Activated naive CD4-positive, alpha-beta T cell treated with anti-CD3 and anti-CD28 coated beads for 36 hours (primary cell): ENCODE data around the gene AKT3. TPM values are rescaled to one million over a fixed set of nuclear protein-coding genes. Genes with fewer than 3 reads are reported as not detected.

Experiments
- CTCF ChIA-PET: fragments of 350-600 bp; sonication (Branson Sonifier 250); formaldehyde crosslinking; loops from one replicate; lab custom pipeline; 2021; ENCODE audit warnings: antibody characterized with exemption; lab: Charles Lee
- DNase-seq: peaks from one replicate; pipeline ENCODE4 v3.0.0-alpha.2; 2020
- H3K27ac Mint-ChIP-seq: one replicate; pipeline ENCODE4 v1.8.0; 2021; ENCODE audit warnings: mild to moderate bottlenecking, mixed read lengths
- H3K27me3 Mint-ChIP-seq: one replicate; pipeline ENCODE4 v1.8.0; 2021; ENCODE audit warnings: low read depth, mixed read lengths
- H3K36me3 Mint-ChIP-seq: one replicate; pipeline ENCODE4 v1.8.0; 2021; ENCODE audit warnings: low read depth, mixed read lengths
- H3K4me1 Mint-ChIP-seq: one replicate; pipeline ENCODE4 v1.8.0; 2021; ENCODE audit warnings: low read depth, mixed read lengths
- H3K4me3 Mint-ChIP-seq: one replicate; pipeline ENCODE4 v1.8.0; 2021; ENCODE audit warnings: mild to moderate bottlenecking, moderate library complexity, mixed read lengths
- H3K9me3 Mint-ChIP-seq: one replicate; pipeline ENCODE4 v1.8.0; 2021; ENCODE audit warnings: mixed read lengths
- intact Hi-C: fragments of 100-400 bp; cut with micrococcal nuclease; formaldehyde crosslinking; loops from one replicate; pipeline ENCODE4 v1.15.1; 2023
- total RNA-seq, 2 experiments: library from RNA; stranded (reverse); gene quantifications; one replicate each; pipeline ENCODE4 v1.2.3, GENCODE V29; 2021

Gene AKT3
- total RNA-seq, 2 experiments from 2014 or later: 19.1 to 21.5 TPM

- H3K27me3 Mint-ChIP-seq: no peaks in the 10 kb centered on the region
- no peak overlapping the region for H3K4me3 Mint-ChIP-seq
- H3K36me3 Mint-ChIP-seq: peaks cover 6% of the 10 kb centered on the region
- no peaks in the 10 kb centered on the region for H3K9me3 Mint-ChIP-seq
- intact Hi-C loops: no loop called here
- H3K27ac Mint-ChIP-seq: no peak overlapping the region
- CTCF ChIA-PET: no interaction called here
- DNase-seq: no peak
- peaks cover 8% of the 10 kb centered on the region for H3K4me1 Mint-ChIP-seq
Measured at GRCh38 chr1:243469497-243469896, 380.5 kb downstream of the AKT3 start.

- Mint-ChIP-seq H3K9me3 (no peaks in the 10 kb centered on the region), H3K27ac (no peak overlapping the region), H3K36me3 (peaks cover 9% of the 10 kb centered on the region), H3K4me1 (no peaks in the 10 kb centered on the region), H3K4me3 (no peak overlapping the region), H3K27me3 (no peaks in the 10 kb centered on the region)
- intact Hi-C loops: no loop called here
- CTCF ChIA-PET: no interaction called here
- no peak for DNase-seq
Measured at GRCh38 chr1:243465738-243466137, 384.3 kb downstream of the AKT3 start.

- H3K9me3 Mint-ChIP-seq: no peaks in the 10 kb centered on the region
- CTCF ChIA-PET: no interaction called here
- no peaks in the 10 kb centered on the region for H3K4me1 Mint-ChIP-seq
- no peaks in the 10 kb centered on the region for H3K27me3 Mint-ChIP-seq
- DNase-seq: no peak
- H3K27ac Mint-ChIP-seq: no peak overlapping the region
- intact Hi-C loops: no loop called here
- H3K36me3 Mint-ChIP-seq: peaks cover 6% of the 10 kb centered on the region
- H3K4me3 Mint-ChIP-seq: no peak overlapping the region
Measured at GRCh38 chr1:243465081-243465480, 385.0 kb downstream of the AKT3 start.

- no peak for DNase-seq
- intact Hi-C loops: no loop called here
- Mint-ChIP-seq H3K36me3 (peaks cover 5% of the 10 kb centered on the region), H3K27me3 (no peaks in the 10 kb centered on the region), H3K4me1 (no peaks in the 10 kb centered on the region), H3K9me3 (no peaks in the 10 kb centered on the region), H3K27ac (no peak overlapping the region), H3K4me3 (no peak overlapping the region)
- CTCF ChIA-PET: no interaction called here
Measured at GRCh38 chr1:243462929-243463697, 386.9 kb downstream of the AKT3 start.

GRCh38 chr1:243461700-243462099, 388.3 kb downstream of the AKT3 start:
- H3K36me3 Mint-ChIP-seq: peaks cover 8% of the 10 kb centered on the region
- DNase-seq: no peak
- H3K4me1 Mint-ChIP-seq: no peaks in the 10 kb centered on the region
- intact Hi-C loops: no loop called here
- H3K4me3 Mint-ChIP-seq: no peak overlapping the region
- no peak overlapping the region for H3K27ac Mint-ChIP-seq
- CTCF ChIA-PET: no interaction called here
- H3K9me3 Mint-ChIP-seq: no peaks in the 10 kb centered on the region
- H3K27me3 Mint-ChIP-seq: no peaks in the 10 kb centered on the region

GRCh38 chr1:243459059-243459458, 391.0 kb downstream of the AKT3 start:
- Mint-ChIP-seq H3K27ac (no peak overlapping the region), H3K4me3 (no peak overlapping the region), H3K36me3 (peaks cover 8% of the 10 kb centered on the region), H3K27me3 (no peaks in the 10 kb centered on the region), H3K9me3 (no peaks in the 10 kb centered on the region), H3K4me1 (no peaks in the 10 kb centered on the region)
- no peak for DNase-seq
- intact Hi-C loops: no loop called here
- CTCF ChIA-PET: no interaction called here

GRCh38 chr1:243457363-243457982, 392.6 kb downstream of the AKT3 start:
- no peak overlapping the region for H3K27ac Mint-ChIP-seq
- intact Hi-C loops: no loop called here
- H3K4me1 Mint-ChIP-seq: no peaks in the 10 kb centered on the region
- no peaks in the 10 kb centered on the region for H3K27me3 Mint-ChIP-seq
- CTCF ChIA-PET: no interaction called here
- no peak for DNase-seq
- no peaks in the 10 kb centered on the region for H3K9me3 Mint-ChIP-seq
- no peak overlapping the region for H3K4me3 Mint-ChIP-seq
- peaks cover 11% of the 10 kb centered on the region for H3K36me3 Mint-ChIP-seq

GRCh38 chr1:243455760-243456651, 394.0 kb downstream of the AKT3 start:
- Mint-ChIP-seq H3K4me3 (no peak overlapping the region), H3K27ac (no peak overlapping the region), H3K27me3 (no peaks in the 10 kb centered on the region), H3K36me3 (peaks cover 6% of the 10 kb centered on the region), H3K4me1 (no peaks in the 10 kb centered on the region), H3K9me3 (no peaks in the 10 kb centered on the region)
- intact Hi-C loops: no loop called here
- CTCF ChIA-PET: interaction anchor here (1.3 kb wide), 1 partner anchor 11 kb away, joined by 3 read pairs; no protein-coding TSS in a partner anchor
- DNase-seq: no peak

GRCh38 chr1:243454328-243454997, 395.6 kb downstream of the AKT3 start:
- DNase-seq: no peak
- Mint-ChIP-seq H3K4me1 (no peaks in the 10 kb centered on the region), H3K27me3 (no peaks in the 10 kb centered on the region), H3K36me3 (peaks cover 6% of the 10 kb centered on the region), H3K4me3 (no peak overlapping the region), H3K9me3 (no peaks in the 10 kb centered on the region), H3K27ac (no peak overlapping the region)
- CTCF ChIA-PET: no interaction called here
- intact Hi-C loops: no loop called here

- Mint-ChIP-seq H3K4me3 (no peak overlapping the region), H3K4me1 (peaks cover 3% of the 10 kb centered on the region), H3K27me3 (no peaks in the 10 kb centered on the region), H3K36me3 (peaks cover 5% of the 10 kb centered on the region), H3K27ac (no peak overlapping the region), H3K9me3 (no peaks in the 10 kb centered on the region)
- intact Hi-C loops: no loop called here
- DNase-seq: no peak
- CTCF ChIA-PET: no interaction called here
Measured at GRCh38 chr1:243452092-243452491, 398.0 kb downstream of the AKT3 start.

GRCh38 chr1:243449373-243449772, 400.7 kb downstream of the AKT3 start:
- peaks cover 5% of the 10 kb centered on the region for H3K36me3 Mint-ChIP-seq
- peaks cover 3% of the 10 kb centered on the region for H3K4me1 Mint-ChIP-seq
- no peaks in the 10 kb centered on the region for H3K27me3 Mint-ChIP-seq
- intact Hi-C loops: no loop called here
- DNase-seq: no peak
- no peak overlapping the region for H3K4me3 Mint-ChIP-seq
- H3K9me3 Mint-ChIP-seq: no peaks in the 10 kb centered on the region
- CTCF ChIA-PET: no interaction called here
- no peak overlapping the region for H3K27ac Mint-ChIP-seq

GRCh38 chr1:243447844-243448243, 402.2 kb downstream of the AKT3 start:
- Mint-ChIP-seq H3K27ac (no peak overlapping the region), H3K4me3 (no peak overlapping the region)

More at GRCh38 chr1:243447844-243448243, 402.2 kb downstream of the AKT3 start:
- DNase-seq: no peak
- H3K4me1 Mint-ChIP-seq: peaks cover 3% of the 10 kb centered on the region
- H3K36me3 Mint-ChIP-seq: peaks cover 2% of the 10 kb centered on the region
- no peaks in the 10 kb centered on the region for H3K9me3 Mint-ChIP-seq
- CTCF ChIA-PET: interaction anchor here (0.9 kb wide), 1 partner anchor 38 kb away, joined by 3 read pairs; no protein-coding TSS in a partner anchor
- H3K27me3 Mint-ChIP-seq: no peaks in the 10 kb centered on the region
- intact Hi-C loops: no loop called here
